Measurements from ENCODE around the gene PTPRM.

Gene PTPRM

DNA sequence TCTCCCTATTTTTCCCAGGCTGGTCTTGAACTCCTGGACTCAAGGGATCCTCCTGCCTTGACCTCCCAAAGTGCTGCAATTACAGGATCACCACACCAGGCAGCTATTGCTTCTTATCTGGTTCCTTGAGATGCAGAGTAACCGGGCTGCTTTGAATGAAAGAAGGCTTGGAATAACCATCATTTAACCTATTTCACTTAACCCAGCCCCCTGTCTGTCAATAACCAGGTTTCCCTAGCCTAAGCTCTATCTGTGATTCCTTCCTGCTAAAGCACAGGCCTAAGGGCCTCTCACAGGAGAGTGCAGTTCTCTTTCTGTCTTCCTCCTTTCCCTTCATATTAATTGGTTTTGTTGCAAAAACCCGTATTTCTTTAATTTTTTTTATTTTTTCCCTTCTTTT, 648.6 kb downstream of the PTPRM start:
- DNase-seq, result no peak

- no peak for DNase-seq
Measured at GRCh38 chr18:8217051-8217564, 650.0 kb downstream of the PTPRM start.

GRCh38 chr18:8218197-8218596, 651.1 kb downstream of the PTPRM start:
- no peak for DNase-seq

- no peak for DNase-seq
Measured at GRCh38 chr18:8221452-8221851, 654.3 kb downstream of the PTPRM start.

GRCh38 chr18:8224576-8224975, 657.5 kb downstream of the PTPRM start:
- no peak for DNase-seq

GRCh38 chr18:8229040-8229439, 661.9 kb downstream of the PTPRM start:
- DNase-seq, result no peak

- DNase-seq, result no peak
Measured at GRCh38 chr18:8229787-8230186, 662.7 kb downstream of the PTPRM start.

- no peak for DNase-seq
Measured at GRCh38 chr18:8231316-8231715, 664.2 kb downstream of the PTPRM start.

DNA sequence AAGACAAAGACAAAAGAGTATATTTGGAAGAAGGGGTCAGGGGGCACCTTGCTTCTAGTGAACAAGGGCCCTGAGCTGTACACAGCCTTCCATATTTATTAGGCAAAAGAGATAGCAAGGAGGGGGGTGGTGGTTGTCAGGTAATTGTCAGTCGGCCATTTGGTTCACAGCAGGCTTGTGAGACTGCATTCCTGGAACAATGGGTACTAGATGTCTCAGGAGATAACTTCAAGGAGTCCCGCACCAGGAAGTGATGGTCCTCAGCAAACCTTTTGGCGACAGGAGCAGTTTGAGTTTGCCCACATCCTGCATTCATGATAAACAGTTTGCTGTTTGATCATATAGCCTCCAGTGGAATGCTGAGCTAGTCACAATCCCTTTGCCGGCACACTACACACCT, 665.7 kb downstream of the PTPRM start:
- no peak for DNase-seq

DNA sequence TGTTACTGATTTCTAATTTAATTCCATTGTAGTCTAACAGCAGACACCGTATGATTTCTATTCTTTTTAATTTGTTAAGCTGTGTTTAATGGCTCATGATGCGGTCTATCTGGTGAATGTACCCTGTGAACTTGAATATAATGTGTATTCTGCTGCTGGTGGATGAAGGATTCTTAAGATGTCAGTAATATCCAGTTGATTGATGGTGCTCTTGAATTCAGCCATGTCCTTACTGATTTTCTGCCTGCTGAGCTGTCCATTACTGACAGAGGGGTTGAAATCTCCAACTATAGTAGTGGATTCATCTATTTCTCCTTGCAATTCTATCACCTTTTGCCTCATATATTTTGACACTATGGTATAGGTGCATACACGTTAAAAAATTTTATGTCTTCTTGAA, 668.8 kb downstream of the PTPRM start:
- no peak for DNase-seq

GRCh38 chr18:8238507-8238906, 671.4 kb downstream of the PTPRM start:
- no peak for DNase-seq

DNA sequence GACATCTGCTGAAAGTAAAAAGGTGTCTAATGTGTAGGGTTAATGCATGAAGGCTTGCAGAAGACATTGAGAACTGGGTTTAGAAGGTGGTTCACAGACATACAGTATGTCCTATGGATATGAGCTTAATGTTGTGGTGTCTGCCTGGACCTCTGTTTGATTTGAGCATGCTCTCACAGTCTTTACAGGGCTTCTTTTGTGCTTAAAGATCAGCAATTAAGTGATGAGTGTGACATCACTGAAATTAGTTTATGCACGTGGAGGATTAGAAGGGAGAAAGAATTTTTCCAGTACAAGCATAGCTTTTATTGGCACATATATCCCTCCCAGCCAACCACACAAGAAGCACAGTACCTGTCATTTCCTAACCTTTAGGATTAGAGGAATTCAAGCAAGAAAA, 674.6 kb downstream of the PTPRM start:
- DNase-seq, result no peak

GRCh38 chr18:8242151-8242696, 675.1 kb downstream of the PTPRM start:
- no peak for DNase-seq

- DNase-seq, result no peak
Measured at GRCh38 chr18:8247700-8248099, 680.6 kb downstream of the PTPRM start.

DNA sequence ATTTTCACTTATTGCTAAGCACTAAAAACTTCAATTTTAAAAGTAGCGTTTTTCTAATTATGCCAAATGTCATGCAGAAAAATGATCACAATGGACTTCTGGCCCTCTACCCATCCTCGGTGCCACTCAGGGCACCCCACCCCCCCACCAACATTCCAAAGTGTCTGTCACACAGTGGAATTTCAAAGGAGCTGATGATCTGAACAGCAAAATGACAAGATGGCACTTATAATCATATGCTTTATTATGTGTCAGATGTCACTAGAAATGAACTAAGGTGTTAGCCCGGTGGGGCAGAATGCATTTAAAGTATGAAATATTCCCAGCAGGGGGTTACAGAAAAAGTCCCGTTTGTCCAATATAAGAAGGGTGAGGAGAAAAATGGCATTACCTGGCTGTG, 681.5 kb downstream of the PTPRM start:
- no peak for DNase-seq

DNA sequence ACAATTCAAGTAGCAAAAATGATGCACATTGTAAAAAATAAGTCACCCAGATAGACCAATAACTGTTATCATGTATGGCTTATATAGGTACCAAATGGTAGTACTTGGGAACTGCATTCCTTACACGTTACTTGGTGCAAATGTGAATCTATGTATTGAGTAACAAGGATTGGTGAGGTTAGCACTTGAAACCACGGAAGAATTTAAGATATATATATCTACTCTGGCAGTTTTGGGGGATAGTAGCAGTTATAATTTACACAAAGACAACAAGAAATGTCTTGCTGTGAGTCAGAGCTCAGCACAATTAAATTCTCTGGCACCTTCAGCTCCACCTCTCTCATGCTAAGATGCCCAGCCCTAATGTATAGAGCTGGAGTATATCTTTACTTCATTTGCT, 682.7 kb downstream of the PTPRM start:
- no peak for DNase-seq

GRCh38 chr18:8252371-8252770, 685.3 kb downstream of the PTPRM start:
- no peak for DNase-seq

DNA sequence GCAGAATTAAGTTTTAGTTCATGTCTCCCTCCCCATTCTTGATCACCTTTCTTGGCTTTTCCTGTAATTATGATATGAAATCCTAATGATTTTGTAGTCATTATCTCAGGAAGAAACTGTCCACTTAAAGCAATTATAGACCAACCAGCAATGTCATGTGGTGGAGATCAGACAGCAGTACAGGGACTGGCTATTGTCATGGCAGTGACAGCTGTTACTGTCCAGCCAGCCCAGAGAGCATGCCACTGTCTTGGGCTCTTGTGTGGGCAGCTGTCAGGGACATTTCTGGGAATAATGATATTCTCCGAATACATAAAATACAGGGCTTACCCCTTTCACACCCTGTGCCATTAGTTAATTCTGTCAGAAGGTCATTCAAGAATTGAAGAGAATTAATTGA, 686.8 kb downstream of the PTPRM start:
- no peak for DNase-seq

DNA sequence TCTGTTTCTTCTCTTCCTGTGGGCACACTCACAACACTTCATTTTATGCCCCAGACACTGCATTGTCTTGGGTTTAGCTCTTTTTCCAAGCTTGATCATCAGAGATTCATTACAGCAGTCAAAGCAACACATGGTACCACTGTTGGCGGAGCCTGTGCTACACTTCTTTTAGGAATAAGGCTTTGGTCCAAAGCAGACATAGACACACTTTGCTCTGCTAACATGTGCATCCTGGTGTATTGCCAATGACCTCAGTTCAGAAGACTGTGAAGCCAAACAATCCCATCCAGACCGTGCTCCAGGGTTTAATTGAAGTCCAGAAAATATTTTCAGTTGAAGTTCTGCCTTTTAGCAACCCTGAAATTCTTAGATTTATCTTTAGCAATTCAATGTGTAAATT, 687.5 kb downstream of the PTPRM start:
- DNase-seq, result no peak

DNA sequence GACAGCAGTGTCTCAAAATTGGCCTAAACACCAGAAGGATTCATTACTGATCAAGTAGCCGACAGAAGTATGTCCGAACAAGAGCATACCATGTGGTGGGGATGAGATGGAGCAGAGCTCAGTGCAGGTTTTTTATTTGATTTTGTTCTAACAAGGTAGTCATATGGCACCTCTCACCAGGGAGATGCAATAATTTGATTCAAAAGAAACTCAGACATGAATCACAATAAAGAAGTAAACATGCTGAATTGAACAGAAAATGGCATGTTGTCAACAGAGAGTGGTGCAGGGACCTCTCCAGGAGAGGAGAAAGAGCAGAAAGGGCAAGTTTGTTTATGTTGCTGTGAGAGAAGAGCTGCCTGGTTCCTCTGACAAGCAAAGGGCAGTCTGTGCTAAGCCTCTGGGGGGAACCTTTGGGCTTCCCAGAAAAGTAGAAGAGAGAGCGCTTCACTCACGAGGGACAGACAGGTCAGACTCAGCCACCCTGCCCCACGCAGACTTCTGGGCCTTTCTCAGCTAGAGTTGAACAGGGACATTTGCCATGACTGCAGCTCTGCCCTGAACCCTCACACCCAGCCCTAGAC, 690.8 kb downstream of the PTPRM start:
- DNase-seq, result no peak

DNA sequence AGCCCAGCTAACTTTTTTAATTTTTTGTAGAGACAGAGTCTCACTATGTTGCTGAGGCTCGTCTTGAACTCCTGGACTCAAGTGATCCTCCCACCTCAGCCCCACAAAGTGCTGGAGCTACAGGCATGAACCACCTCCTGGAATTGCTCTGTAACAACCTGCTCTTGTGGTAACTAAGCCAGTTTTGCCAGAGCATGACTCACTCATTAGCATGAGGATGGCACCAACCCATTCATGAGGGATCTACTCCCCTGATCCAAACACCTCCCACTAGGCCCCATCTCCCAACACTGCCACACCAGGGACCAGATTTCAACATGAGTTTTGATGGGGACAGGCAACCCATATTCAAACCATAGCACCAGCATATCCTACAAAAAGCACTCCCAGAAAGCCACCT, 693.2 kb downstream of the PTPRM start:
- DNase-seq, result no peak

GRCh38 chr18:8260827-8261226, 693.7 kb downstream of the PTPRM start:
- no peak for DNase-seq

GRCh38 chr18:8261651-8262091, 694.6 kb downstream of the PTPRM start:
- DNase-seq, result no peak

DNA sequence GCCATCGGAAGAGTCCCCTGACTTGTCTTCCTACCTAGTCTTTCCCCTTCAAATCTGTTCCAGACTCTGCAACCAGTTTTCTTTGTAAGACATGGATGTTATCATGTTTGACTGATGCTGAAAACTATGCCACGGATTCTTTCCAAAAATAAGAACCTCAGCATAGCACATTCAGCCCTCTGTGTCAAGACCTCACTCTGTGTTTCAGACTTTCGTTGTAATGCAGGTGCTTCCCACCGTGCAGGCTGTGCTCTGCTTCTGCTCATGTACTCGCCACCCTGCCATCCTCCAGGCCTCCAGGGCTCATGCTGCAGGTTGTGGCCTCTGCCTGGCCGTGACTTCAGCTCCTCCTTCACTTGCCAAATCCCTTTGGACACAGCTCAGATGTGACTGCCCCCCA, 695.1 kb downstream of the PTPRM start:
- DNase-seq, result no peak

GRCh38 chr18:8264116-8264515, 697.0 kb downstream of the PTPRM start:
- DNase-seq, result no peak
